NCI-H1694 (cell line): ENCODE results near the gene MBD3L2B.
"Not testable (repeated sequence)": the region's sequence is repeated elsewhere in the genome, so short reads cannot be mapped to it uniquely, and the experiment has no call there.

Experiments
- DNase-seq: peaks from one replicate; lab custom pipeline; 2025; lab: John Stamatoyannopoulos, UW

MBD3L2B gene

GRCh38 chr19:7021331-7021730 is at the start of gene MBD3L2B:
Gene MBD3L2B, minus strand, starts transcription at chr19:7021431. Its CDS starts 34 bp downstream, at chr19:7021397.
- not testable (repeated sequence) for DNase-seq

DNA sequence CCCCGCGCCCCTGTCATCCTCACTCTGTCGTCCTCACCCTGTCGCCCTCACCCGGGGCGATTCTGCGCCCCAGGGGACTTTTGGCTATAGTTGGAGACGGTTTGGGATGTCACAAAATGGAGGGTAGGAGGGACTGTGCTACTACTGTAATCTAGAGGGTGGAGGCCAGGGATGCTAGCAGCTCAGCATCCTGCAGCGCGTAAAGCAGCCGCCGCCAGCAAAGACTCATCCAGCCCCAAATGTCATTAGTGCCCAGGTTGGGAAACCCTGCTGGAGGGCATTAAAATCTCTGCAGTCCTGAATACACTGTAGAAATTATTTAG is 48.6 kb upstream of the MBD3L2B start:
- no peak for DNase-seq

DNA sequence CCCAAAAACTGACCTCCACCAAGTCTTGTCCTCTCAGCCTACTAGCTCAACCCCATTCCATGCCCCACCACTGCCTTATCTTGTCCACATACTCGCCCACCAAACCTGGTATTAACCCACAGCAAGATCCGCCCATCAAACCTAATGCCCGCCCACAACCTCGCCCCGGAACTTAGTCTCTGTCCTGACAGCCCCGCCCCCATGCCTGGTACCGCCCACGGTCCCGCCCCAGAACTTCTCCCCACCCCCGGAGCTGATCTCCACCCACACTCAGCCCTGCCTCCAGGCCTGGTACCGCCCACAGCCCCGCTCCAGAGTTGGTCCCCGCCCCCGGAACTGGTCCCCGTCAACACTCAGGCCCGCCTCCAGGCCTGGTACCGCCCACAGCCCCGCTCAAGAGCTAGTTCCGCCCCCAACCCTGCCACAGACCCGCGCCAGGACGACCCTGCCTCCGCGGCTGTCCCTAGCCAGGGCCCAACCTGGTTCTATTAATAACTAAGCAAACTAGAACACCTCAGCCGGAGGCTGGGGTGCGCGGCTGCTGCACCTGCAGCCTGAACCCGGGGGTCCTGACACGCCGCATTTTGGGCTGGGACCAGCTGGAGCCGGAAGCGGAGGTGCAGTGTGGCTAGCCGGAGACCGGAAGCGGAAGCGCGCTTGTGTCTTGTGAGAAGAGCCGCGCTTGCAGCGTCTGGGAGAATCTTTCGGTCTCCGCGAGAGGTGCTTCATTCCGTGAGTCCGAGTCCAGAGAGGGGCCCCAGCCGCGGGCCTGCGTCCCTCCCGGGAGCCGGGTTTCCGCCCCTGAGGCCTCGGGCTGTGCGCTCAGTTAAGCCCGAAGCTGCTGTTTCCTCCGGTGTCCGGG is 48.0 kb upstream of the MBD3L2B start, which contains the start of gene ZNF557:
ZNF557 (plus strand) TSS at position 662 of the 862 bp plus-strand sequence. CDS start 5,372 bp downstream, outside the sequence.
- DNase-seq = peak; percentile 82

DNA sequence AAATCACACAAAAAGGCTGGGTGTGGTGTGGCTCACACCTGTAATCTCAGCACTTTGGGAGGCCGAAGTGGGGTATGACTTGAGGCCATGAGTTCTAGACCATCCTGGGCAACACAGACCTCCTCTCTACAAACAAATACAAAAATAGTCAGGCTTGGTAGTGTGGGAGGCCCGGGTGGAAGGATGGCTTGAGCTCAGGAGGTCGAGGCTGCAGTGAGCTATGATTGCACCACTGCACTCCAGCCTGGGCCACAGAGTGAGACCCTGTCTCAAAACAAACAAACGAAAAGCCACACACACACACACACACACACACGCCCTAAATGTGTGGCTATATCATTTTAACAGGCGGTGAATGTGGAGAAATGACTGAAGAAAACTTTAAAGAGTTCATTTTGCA is 47.4 kb upstream of the MBD3L2B start:
- no peak for DNase-seq

DNA sequence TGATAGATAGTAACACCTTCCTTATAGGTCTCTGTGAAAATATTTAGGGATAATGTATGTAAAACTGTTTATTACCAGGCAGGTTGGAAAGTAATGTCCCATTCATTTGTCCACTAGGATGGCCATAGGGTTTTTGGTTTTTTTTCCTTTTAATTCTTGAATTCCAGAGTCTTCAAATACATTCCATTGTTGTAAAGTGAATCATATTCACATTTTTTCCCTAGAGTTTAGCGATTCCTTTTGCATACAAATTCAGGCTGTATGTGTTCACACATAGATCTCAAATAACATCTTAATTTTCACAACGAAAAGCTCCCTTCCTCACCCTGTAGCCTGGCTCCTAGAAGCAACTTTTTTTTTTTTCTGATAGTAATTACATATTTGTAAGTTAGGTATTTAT is 46.5 kb upstream of the MBD3L2B start:
- DNase-seq = no peak

GRCh38 chr19:7067122-7067521 is 45.9 kb upstream of the MBD3L2B start:
- DNase-seq = not testable (repeated sequence)

DNA sequence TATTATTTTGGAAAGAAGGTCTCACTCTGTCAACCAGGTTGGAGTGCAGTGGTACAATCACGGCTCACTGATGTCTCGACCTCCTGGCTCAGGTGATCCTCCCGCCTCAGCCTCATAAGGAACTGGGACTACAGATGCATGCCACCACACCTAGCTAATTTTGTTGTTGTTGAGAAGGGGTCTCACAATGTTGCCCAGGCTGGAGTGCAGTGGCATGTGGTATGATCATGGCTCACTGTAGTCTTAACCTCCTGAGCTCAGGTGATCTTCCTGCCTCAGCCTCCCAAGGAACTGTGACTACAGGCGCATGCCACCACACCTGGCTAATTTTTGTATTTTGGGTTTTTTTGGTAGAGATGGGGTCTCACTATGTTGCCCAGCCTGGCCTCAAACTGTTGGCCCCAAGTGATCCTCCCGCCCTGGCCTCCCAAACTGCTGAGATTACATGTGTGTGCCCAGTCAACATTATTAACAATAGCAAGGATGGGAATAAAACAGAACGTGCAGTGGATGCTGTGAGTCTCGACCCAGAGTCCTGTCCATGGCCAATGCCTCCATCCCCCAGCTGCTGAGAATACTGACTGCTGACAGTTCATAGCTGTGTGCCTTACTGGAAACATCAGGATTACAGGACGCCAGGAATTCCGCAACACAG is 42.7 kb upstream of the MBD3L2B start:
- no peak for DNase-seq

- no peak for DNase-seq
Observed at GRCh38 chr19:7063339-7063738, 42.1 kb upstream of the MBD3L2B start.

- not testable (repeated sequence) for DNase-seq
Observed at GRCh38 chr19:7059977-7060376, 38.7 kb upstream of the MBD3L2B start.

- not testable (repeated sequence) for DNase-seq
Observed at GRCh38 chr19:7058576-7058975, 37.3 kb upstream of the MBD3L2B start, which contains the start of gene MBD3L3. Gene MBD3L3, minus strand, starts transcription at chr19:7058676. Its CDS starts 71 bp downstream, at chr19:7058605.

DNA sequence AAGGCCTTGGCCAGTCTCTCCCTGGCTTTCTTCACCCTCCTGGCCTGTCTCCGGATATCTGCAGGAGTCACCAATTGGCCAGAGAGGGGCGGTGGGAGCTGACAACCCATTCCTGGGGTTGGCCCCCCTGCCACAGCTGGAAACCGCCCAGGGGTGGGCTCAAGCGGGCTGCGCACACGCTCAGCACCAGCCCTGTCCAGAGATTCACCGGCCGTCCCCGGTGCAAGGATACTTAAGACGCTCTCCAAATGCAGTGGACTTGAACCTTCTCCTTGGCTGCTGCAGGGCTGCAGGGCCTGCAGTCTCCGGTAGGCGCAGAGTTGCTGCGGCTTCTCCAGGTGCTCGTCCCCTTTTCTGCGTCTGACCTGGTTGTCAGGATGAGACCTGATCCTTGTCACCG is 35.1 kb upstream of the MBD3L2B start:
- DNase-seq = not testable (repeated sequence)

GRCh38 chr19:7055679-7056078 is 34.4 kb upstream of the MBD3L2B start:
- not testable (repeated sequence) for DNase-seq

DNA sequence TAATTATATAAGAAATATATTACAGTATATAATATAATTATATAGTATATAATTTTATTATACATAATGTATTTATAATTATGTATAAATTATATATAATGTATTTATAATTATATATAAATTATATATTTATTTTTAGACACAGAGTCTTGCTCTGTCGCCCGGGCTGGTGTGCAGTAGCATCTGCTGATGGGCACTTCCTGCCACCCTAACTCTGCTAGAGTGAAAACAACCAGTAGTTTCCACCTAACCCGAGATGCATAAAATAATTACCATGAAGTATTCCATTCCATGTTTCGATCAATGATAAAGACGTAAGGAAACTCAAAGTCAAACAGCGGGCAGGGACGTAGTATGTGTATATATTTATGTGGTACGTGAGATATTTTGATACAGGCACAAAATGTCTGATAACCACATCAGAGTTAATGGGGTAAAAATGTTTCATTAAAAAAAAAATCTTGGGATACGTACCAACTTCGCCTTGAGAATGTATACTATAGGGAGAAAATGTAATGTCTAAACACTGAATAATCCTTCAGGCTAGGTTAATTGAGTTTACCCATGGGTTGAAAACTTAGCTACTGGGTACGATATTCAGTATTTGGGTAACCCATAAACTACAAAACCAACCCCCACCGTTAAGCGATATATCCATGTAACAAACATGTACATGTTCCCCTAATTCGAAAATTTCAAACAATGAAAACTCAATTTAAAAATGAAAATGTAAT is 33.6 kb upstream of the MBD3L2B start:
- DNase-seq = not testable (repeated sequence)

DNA sequence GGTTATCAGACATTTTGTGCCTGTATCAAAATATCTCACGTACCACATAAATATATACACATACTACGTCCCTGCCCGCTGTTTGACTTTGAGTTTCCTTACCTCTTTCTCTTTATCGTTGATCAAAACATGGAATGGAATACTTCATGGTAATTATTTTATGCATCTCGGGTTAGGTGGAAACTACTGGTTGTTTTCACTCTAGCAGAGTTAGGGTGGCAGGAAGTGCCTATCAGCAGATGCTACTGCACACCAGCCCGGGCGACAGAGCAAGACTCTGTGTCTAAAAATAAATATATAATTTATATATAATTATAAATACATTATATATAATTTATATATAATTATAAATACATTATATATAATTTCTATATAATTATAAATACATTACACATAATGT is 31.7 kb upstream of the MBD3L2B start:
- DNase-seq = not testable (repeated sequence)

DNA sequence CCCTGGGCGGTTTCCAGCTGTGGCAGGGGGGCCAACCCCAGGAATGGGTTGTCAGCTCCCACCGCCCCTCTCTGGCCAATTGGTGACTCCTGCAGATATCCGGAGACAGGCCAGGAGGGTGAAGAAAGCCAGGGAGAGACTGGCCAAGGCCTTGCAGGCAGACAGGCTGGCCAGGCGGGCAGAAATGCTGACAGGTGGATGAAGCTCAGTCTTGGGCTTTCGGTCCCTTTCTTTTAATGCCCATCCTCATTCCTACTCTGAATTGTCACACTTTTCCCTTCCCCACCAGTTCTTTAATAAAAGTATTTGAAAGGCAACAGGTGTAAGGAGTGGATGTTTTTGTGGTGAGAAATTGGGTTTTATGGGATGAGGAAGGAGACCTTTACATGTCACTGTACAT is 30.2 kb upstream of the MBD3L2B start:
- not testable (repeated sequence) for DNase-seq

GRCh38 chr19:7049021-7049420 is 27.8 kb upstream of the MBD3L2B start, which contains the start of gene MBD3L2:
Gene MBD3L2, plus strand, starts transcription at chr19:7049321. Its CDS starts 53 bp downstream, at chr19:7049374.
- DNase-seq = not testable (repeated sequence)

DNA sequence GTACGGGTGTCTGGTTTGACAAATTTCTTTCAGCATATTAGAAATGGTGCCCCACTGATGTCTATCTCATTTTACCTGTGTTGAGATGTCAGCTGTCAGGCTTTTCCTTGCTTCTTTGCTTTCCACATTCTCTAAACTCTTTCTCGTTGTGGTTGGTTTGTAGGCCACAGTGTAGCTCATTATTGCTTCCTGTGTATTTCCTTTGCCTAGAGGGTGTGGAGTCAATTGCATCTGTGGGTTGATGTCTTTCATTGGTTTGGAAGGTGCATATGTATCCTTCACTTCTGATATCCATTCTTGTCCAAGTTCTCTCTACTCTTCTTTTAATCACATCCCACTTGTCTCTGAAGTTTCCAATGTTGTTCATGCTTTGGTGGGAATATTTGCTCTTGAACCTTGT is 20.3 kb upstream of the MBD3L2B start:
- not testable (repeated sequence) for DNase-seq

GRCh38 chr19:7040079-7040478 is 18.8 kb upstream of the MBD3L2B start, which contains the start of gene MBD3L4:
Gene MBD3L4, minus strand, starts transcription at chr19:7040179. Its CDS starts 35 bp downstream, at chr19:7040144.
- DNase-seq = not testable (repeated sequence)

DNA sequence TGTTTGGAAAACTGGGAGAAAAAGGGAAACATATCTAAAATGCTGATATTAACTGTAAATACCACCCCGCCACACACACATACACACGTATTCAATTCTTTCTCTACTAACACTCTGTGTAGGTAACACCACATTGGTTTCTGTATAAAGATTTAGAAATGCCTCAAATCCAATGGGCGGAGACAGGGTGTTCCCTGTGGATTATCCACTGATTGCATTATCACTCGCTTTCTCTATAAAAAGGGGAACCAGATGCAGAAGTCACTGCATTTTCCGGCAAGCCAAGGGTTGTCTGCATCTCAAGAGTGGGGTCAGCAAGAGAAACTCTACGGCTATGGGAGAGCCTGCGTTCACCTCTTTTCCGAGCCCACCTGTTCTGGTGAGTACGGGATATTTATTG is 9.0 kb upstream of the MBD3L2B start, which contains the start of gene MBD3L5:
MBD3L5 (plus strand) TSS at position 301 of the 400 bp plus-strand sequence; CDS start at position 335, 34 bp downstream.
- not testable (repeated sequence) for DNase-seq

- DNase-seq = not testable (repeated sequence)
Observed at GRCh38 chr19:7028790-7029189, 7.6 kb upstream of the MBD3L2B start.

DNA sequence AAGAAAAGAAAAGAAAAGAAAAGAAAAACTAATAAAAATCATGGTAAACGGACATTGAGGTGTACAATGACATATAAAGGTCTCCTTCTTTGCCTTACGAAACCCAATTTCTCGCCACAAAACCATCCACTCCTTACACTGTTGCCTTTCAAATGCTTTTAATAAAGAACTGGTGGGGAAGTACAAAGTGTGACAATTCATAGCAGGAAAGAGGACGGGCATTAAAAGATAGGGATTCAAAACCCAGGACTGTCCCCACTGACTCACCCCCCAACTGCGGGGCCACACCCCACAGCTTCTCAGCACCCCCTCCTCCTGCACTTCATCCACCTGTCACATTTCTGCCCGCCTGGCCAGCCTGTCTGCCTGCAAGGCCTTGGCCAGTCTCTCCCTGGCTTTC is 2.4 kb downstream of the MBD3L2B start:
- DNase-seq = no peak

DNA sequence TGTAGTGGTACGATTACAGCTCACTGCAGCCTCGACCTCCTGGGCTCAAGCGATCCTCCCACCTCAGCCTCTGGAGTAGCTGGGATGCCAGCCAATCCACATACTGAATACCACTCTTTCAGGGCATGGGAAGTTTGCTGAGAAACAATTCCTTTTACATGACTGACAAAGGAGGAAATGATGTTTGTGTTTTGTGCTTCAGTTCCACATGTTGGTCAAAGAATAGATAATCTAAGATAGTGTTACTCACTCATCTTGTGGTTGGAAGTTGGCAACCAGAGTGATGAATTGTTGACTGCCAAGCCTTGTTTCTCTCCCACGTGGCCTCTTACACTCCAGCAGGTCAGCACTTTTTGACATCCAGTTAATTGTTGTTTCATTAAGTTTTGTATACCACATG is 7.6 kb downstream of the MBD3L2B start:
- DNase-seq = no peak
